Hematopoietic multipotent progenitor cell (in vitro differentiated cells): ENCODE results near the gene PDK2. TPM values are rescaled to one million over a fixed set of nuclear protein-coding genes. Genes with fewer than 3 reads are reported as not detected.

Source experiments
- DNase-seq, 3 donors: peaks; one replicate each; pipeline ENCODE4 v3.0.0-alpha.2; 2011 to 2015; ENCODE audit warnings: low read depth in 2 of 3, low spot score in 2 of 3
- total RNA-seq: library from RNA; depleted of rRNA; stranded (reverse); fragments of >200 nt; gene quantifications from one replicate; pipeline ENCODE4 v1.2.3, GENCODE V29; 2012

The PDK2 gene
- total RNA-seq, 1 donor = 111 TPM

DNA sequence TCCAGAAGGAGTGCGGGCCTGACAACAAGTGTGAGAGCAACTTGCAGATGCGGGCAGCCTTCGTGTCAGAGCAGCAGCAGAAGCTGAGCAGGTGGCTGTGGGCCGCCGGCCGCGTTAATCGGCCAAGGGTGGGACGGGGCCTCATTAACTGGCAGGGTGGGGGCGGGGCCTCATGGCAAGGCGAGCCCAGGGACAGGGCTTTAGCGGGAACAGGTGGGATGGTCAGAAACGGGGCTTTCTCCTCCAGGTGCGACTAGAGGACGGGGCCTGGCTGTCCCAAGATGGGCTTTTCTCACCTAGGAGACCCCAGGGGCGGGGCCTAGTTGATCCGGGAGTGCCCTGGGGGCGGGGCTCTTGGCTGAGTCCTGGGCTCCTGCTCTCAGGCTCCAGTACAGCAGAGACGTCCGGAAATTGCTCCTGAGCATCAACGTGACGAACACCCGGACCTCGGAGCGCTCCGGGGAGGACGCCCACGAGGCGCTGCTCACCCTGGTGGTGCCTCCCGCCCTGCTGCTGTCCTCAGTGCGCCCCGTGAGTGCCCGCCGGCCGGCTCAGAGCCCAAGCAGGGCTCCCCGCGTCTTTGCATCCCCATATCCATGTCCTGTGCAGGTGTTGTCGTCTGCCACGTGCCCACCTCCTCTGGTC is 18.4 kb upstream of the PDK2 start:
- no peak for DNase-seq

DNA sequence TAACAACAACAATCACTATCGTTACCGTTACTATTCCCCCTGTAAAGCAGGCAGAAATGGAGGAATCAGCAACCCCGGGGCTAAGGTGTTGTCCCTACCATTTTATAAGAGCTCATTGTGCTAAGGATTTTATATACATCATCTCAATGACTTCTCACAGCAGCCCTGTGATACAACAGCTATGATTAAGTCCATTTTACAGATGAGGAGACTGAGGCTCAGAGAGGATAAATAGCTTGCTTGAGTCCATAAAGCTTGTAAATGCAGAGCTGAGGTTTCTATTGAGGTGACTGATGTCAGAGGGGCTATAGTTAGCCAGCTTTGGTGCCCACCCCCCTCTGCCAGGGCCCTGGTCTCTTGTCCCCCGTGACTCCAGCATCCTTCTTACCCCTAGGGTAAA is 16.7 kb upstream of the PDK2 start:
- no peak for DNase-seq

DNA sequence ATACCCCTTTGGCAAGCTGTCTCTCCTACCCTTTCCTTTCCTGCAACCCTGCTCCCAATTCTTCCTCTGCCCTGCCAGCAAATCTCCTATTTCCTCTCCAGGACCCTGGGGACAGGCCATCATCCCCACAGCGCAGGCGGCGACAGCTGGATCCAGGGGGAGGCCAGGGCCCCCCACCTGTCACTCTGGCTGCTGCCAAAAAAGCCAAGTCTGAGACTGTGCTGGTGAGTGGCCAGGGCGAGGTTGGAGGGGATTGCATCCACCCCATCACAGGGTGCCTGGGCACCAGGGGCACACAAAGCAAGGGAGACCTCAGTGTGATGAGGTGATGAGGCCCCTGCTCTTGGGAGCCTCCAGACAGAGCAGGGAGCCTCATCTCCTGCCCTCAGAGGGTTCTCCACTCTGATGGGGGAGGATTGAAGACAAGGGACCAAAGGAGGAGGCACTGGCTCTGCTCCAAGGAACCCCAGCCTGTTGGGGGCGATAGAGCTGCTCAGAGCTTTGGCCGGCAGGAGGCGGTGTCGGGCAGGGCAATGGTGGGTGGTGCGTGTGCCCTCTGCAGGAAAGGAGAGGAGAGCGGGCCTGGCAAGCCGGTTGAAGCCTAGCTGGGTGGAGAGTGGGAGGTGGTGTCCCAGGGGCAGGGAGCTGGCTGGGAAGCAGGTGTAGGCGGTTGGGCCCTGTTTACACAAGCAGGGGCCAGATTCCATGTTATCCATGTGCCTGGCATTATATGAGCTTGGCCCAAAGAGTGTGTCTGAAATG is 15.6 kb upstream of the PDK2 start:
- peak in 2 of 3 donors; percentile 33 to 41 for DNase-seq

DNA sequence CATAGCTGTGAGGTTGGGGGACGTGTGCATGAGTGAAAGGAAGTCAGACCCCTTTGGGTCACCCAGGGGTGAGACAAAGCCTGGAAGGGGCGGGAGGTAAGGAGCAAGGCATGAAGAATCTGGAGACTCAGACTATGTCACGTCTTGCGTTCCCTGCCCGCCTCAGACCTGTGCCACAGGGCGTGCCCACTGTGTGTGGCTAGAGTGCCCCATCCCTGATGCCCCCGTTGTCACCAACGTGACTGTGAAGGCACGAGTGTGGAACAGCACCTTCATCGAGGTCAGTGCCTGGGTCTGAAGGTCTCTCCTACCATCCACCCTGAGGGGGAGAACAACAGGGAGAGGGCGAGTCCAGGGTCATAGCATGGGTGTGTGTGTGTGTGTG is 15.1 kb upstream of the PDK2 start:
- DNase-seq = no peak

DNA sequence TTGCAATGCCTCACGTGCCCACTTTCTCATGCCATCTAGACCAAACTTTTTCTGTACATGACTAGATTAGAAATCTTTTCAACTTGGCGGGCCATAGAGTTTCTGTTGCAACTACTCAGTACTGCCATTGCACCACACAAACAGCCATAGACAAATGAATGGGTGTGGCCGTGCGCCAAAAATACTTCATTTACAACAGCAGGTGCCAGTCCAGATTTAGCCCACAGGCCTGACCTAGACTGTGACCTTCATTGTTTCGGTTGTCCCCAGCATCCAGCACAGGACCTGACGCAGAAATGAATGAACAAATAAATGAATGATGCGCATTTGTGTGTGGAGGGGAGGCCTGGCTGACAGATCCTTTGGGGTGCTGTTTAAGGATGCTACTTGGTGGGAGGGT is 14.3 kb upstream of the PDK2 start:
- DNase-seq = no peak

DNA sequence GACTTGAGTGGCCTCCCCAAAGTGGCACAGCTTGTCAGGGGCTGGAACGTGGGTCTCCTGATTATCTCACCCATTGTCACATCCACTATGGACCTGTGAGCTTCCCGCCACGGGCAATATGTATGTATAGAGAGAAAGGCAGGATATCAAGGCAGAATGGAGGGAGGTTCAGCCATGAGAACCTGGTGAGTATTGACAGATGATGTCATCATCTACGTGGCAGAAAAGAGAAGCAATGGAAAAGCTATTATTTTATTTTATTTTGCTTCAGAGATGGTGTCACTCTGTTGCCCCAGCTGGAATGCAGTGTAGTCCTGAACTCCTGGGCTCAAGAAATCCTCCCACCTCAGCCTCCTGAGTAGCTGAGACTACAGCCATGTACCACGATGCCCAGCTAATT is 13.4 kb upstream of the PDK2 start:
- no peak for DNase-seq

DNA sequence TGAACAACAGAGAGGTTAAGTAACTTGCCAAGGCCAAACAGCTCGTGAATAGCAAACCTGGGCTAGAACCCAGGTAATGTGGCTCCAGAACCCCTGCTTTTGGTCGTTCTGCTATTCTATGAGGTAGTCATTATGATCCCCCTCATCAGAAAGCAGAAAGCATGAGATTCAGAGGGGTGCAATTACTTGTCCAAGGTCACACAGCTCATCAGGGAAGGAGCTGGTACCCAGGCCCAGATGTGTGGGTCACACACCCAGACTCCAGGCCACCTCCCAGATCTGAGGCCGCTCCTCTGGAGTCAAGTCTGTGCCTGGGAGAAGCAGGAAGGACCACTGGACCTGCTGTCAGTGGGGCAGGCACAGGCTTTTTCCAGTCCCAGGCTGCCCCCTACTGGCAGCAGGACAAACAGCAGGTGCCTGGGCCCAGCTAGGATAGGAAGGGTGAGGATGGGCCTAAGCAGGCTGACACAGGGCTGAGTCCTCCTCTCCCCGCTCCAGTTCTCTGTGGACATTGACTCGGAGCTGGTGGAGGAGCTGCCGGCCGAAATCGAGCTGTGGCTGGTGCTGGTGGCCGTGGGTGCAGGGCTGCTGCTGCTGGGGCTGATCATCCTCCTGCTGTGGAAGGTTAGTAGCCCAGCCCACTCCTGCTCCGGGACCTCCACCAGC is 7.8 kb upstream of the PDK2 start:
- DNase-seq = peak; percentile 56 to 77 (median 67)

DNA sequence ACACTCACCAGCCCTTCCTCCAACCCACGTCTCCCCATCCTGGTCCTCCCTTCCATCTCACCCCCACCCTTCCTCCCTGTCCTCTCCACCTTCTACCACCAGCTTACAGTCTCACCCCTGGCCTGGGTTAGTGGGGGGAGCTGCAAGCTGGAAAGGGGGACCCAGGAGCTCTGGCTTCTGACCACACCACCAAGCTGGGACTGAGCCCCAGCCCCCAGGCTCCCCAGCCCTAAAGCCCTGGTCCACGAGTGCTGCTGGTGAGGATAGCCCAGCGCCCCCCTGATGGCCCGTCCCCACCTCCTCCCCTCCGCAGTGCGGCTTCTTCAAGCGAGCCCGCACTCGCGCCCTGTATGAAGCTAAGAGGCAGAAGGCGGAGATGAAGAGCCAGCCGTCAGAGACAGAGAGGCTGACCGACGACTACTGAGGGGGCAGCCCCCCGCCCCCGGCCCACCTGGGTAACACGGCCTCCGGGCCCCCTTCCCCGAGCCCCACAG is 7.2 kb upstream of the PDK2 start:
- DNase-seq = no peak

DNA sequence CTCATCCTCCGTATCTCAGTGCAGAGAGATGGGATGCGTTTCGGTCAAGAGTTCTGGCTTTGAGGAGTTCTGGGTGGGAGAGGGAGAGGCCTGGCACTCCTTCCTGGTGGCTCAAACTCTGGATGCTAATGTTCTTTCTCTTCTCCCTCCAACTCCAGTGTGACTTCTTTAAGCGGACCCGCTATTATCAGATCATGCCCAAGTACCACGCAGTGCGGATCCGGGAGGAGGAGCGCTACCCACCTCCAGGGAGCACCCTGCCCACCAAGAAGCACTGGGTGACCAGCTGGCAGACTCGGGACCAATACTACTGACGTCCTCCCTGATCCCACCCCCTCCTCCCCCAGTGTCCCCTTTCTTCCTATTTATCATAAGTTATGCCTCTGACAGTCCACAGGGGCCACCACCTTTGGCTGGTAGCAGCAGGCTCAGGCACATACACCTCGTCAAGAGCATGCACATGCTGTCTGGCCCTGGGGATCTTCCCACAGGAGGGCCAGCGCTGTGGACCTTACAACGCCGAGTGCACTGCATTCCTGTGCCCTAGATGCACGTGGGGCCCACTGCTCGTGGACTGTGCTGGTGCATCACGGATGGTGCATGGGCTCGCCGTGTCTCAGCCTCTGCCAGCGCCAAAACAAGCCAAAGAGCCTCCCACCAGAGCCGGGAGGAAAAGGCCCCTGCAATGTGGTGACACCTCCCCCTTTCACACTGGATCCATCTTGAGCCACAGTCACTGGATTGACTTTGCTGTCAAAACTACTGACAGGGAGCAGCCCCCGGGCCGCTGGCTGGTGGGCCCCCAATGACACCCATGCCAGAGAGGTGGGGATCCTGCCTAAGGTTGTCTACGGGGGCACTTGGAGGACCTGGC is 6.0 kb upstream of the PDK2 start:
- DNase-seq = no peak

DNA sequence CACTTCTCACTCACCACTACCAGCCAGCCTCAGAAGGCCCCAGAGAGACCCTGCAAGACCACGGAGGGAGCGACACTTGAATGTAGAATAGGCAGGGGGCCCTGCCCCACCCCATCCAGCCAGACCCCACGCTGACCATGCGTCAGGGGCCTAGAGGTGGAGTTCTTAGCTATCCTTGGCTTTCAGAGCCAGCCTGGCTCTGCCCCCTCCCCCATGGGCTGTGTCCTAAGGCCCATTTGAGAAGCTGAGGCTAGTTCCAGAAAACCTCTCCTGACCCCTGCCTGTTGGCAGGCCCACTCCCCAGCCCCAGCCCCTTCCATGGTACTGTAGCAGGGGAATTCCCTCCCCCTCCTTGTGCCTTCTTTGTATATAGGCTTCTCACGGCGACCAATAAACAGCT is 5.1 kb upstream of the PDK2 start:
- no peak for DNase-seq

DNA sequence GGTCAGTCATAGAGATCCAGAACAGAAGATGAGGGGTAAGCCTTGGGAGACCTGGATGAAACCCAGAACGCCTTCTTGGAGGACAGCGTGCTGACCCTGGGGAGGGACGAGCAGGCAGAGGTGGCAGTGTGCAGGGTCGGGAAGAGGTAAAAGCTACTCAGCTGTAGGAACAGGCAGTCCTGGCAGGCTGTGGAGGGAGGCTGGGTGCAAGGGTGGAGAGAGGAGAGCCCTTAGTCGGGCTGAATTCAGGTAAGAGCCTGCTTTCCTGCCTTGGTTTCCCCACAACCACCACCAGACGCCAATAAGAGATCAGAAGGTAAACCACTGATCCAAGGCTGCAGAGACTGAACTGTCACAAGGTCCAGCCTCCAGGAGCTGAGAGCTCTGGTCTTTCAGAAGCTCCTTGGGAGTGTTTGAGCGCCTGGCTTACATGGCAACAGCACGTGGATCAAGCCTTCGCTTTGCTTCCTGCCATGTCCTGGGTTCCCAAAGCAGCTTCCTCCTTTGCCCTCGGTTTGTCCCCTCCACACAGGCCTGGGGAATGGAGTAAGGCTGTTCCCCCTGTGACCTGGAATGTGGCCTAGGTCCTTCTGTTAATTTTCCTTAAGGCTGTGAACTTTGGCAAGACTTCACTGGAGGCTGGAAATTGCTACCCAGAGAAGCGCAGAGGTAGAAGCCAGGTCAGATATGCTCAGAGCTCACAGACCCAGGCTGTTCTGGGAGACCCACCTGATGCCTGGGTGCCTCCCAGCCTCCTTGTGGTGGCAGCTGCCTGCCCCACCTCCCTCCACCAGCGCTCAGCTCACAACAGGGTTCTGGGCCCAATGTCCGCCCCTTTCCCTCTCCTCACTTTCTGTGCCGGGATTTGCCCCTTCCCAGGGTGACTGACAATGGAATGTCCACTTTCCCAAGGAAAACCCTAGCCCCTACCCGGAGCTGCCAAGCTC is 3.9 kb upstream of the PDK2 start:
- no peak for DNase-seq

DNA sequence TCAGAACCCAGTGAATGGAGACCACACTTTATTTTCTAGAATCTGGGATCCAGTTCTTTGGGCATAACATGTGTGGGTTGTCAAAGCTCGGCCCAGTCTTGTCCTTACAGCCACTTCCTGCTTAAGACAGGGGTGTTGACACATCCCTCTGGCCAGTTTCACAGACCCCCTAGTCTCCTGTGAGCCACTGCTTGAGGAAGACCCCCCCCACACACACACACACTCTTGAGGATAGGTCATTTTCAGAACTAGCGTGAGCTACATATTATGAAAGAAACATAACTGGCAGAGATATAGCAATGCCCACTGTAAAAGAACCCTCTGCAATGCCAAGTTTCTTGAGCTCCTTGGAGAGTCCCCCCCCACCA is 3.2 kb upstream of the PDK2 start:
- DNase-seq = no peak

DNA sequence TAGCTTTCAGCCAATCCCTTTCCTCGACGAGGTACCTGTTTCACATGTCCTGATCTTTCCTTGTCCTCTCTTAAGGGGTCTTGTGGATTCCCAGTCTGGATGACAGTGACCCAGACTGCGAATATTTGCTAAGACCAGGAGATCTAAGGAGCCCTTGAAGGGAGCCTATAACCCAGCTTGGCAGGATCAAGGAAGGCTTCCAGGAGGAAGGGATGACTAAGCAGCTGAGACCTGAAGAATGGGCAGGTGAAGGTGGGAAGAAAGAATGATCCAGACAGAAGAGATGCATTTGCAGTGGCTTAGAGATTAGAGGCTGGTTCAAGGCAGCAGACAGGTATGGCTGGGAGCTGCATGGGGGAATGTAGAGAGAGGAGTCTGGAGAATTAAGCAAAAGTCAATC is 1.9 kb upstream of the PDK2 start:
- DNase-seq = no peak

DNA sequence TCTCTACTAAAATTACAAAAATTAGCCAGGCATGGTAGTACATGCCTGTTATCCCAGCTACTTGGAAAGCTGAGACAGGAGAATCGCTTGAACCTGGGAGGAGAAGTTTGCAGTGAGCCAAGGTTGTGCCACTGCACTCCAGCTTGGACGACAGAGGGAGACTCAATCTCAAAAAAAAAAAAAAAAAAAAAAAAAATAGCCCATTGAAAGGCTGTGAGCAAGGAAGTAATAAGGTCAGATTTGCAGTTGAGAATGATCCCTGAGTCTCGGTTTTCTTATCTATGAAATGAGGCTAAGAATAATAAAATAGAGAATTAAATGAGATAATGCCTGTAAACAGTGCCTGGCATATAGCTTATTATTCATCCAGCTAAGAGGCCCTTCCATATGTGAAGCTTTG is 1.3 kb upstream of the PDK2 start:
- no peak for DNase-seq

DNA sequence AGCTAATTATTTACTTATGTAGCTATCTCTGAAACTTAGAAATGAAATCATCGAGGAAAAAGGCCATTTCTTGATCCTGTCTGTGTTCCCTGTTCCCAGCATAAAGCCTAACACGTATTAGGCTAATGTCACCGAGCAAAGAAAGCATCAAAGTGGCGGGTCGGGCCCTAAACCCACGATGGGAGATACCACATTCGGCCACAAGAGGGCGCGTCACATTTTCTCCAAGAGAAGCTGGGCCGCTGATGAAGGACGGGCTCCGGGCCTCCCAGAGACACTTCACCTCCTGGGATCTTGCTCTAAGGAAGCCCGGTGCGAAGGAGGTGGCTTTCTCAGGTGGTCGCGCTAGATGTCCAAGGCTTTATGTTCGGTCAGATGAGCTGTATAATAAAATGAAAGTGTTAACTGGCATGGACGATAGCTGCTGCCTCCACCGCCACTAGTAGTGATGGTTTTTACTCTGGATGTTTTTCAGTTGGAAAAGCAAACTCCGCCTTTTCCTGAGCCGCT is 853 bp upstream of the PDK2 start:
- peak; percentile 86 to 91 (median 88) for DNase-seq

DNA sequence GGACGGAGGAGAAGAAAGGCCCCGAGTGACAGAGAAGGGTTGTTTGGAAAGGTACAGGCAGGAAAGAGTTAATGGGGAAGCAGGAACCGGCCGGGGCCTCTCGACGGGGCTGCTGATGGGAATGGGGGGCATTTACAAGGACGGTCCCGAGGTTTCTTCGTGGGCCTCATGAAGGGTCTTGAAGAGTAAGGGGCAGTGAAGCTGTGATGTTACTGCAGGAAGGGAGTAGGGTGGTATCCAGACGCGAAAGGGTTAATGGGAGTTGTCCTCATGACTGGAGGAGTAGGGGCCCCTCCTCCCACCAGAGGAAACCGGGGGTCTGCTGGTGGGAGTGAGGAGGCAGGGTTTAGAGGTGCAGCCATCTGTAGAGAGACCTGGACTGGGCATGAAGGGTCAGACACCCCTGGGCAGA is 481 bp downstream of the PDK2 start:
- no peak for DNase-seq

DNA sequence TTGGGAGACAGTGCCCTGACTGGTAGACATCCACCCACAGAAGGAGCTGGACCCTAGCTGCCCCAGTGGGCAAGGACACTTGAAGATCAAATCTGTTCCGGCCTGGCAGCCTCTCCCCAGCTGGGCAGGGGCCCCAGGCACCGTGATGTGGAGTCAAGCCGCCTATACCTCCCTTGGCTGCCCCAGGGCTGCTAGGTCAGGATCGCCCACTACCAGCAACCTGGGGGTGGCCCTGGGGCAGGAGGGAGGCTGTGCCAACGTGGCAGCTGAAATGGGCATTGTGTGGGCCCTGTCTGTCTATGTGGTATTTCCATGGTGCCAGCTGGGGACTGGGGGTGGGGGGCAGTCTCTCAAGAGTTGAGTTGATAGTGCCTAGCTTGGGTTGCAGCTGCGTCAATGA is 941 bp downstream of the PDK2 start:
- no peak for DNase-seq

DNA sequence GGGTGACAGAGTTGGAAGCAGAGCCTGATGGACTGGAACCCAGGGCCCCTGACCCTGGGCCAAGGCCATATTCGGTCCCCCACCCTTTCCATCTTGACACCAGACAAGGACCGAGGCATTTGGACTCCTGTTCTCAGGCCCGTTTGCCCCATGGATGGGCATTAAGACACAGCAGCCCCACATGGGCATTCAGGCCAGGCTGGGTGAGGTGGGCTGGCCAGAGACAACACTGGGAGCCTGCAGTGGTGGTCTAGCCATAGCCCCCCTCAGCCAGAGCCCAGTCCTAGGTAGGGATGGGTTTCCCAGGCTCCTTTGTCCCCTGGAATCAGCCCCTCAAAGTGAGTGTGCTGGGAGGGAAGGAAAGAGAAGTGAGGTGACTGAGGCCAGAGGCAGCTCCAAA is 1.6 kb downstream of the PDK2 start:
- no peak for DNase-seq

DNA sequence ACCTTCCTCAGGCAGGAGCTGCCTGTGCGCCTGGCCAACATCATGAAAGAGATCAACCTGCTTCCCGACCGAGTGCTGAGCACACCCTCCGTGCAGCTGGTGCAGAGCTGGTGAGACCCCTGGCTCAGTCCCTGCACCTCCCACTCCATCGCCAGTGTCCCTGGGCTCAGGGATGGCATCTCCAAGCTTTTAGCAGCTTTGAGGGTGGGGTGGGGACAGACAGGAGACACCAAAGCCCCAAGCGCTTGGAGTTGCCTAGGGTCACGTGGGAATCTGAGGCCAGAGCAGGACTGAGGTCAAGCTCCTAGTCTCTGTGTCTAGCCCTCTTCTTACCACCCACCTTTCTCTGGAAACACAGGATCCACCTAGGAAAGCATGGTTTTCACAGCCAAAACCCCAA is 2.3 kb downstream of the PDK2 start:
- DNase-seq = no peak

DNA sequence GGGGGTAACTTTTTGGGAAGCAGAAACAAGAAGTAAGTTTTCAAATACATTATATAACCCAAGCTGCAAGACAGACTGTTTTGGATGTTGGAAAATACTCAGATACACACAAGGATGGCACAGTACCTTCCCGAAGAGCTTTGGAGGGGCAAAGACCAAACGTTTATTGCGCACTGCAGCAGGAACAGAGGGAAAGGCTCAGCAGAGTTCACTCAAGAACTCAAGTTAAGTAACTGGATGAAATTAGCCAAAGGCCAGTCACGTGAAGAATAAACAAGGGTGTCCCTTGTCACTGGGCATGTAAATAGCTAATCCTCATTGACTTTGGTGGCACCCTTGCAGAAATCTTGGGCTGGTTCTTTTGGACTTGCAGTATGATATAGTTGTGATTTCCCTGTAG is 2.8 kb downstream of the PDK2 start:
- no peak for DNase-seq
